ENCODE measurements around the gene ABHD12B. TPM values are rescaled to one million over a fixed set of nuclear protein-coding genes. Genes with fewer than 3 reads are reported as not detected.
A peak's percentile ranks its signal among the peaks of the same experiment; 100 is the strongest.

The ABHD12B gene, protein sequence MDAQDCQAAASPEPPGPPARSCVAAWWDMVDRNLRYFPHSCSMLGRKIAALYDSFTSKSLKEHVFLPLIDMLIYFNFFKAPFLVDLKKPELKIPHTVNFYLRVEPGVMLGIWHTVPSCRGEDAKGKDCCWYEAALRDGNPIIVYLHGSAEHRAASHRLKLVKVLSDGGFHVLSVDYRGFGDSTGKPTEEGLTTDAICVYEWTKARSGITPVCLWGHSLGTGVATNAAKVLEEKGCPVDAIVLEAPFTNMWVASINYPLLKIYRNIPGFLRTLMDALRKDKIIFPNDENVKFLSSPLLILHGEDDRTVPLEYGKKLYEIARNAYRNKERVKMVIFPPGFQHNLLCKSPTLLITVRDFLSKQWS
- total RNA-seq (2021; ENCODE audit: unreplicated experiment) (not detected), Bru-seq, nascent RNA (percentile 0 among the genes with signal in this experiment), BruChase-seq, experiment 1, labeled RNA remaining after a 2-hour chase (not detected), BruChase-seq, experiment 2, labeled RNA remaining after a 6-hour chase (not detected)
- polyA plus RNA-seq (2012; ENCODE audit: insufficient read length): not detected
- long read RNA-seq: 0 reads

- POLR2A ChIA-PET: no interaction called here
- intact Hi-C loops (cut with micrococcal nuclease; ENCODE audit: unreplicated experiment): no loop called here
- no peak within 1 kb of the TSS for H3K27ac ChIP-seq (ENCODE audit: low read length)
- H3K4me1 ChIP-seq (ENCODE audit: control insufficient read depth, insufficient read depth, low read length): no peaks in the 10 kb centered on the region
- H3K36me3 ChIP-seq (ENCODE audit: control insufficient read depth, insufficient read depth, low read length): no peaks in the 10 kb centered on the region
- peaks cover 18% of the 10 kb centered on the region for H3K27me3 ChIP-seq (ENCODE audit: control insufficient read depth, insufficient read depth, low read length)
- in situ Hi-C loops (cut with HindIII; ENCODE audit: low pct_unique_long_range_greater_than_20kb, low sequenced_read_pairs): no loop called here
- no peak within 1 kb of the TSS for H3K4me3 ChIP-seq (ENCODE audit: low read depth in 2 of 2, low read length in 2 of 2)
- no peak for DNase-seq (ENCODE audit: low read depth, low spot score)
- BruUV-seq (replicated peaks): no TSS peak
- CTCF ChIA-PET: interaction anchor here (1.2 kb wide), 1 partner anchor 12 kb away, joined by 3 read pairs; no protein-coding TSS in a partner anchor
- ATAC-seq: peak; percentile 60
- H3K9me3 ChIP-seq (ENCODE audit: control insufficient read depth, insufficient read depth, low read depth, low read length): no peaks in the 10 kb centered on the region
- no peak for TF ChIP-seq POLR2AphosphoS5 (IDR thresholded peaks at IDR 0.05; ENCODE audit: low read depth, low read length)
- no peak for TF ChIP-seq REST (IDR thresholded peaks at IDR 0.05; ENCODE audit: insufficient read depth in 1 of 2, low read depth in 2 of 2, low read length in 1 of 2)
- TF ChIP-seq TCF7L2 (IDR thresholded peaks at IDR 0.05; ENCODE audit: low read depth, low read length): no peak
- no peak for TF ChIP-seq SIN3A (IDR thresholded peaks at IDR 0.05; ENCODE audit: borderline replicate concordance, insufficient read depth, low read depth, low read length)
- no peak for TF ChIP-seq CTCF (IDR thresholded peaks at IDR 0.05)
These were observed at the start of gene ABHD12B for GRCh38 chr14:50871914-50872732. ABHD12B (plus strand) TSS chr14:50872053; CDS start chr14:50872175, 122 bp downstream.

DNA sequence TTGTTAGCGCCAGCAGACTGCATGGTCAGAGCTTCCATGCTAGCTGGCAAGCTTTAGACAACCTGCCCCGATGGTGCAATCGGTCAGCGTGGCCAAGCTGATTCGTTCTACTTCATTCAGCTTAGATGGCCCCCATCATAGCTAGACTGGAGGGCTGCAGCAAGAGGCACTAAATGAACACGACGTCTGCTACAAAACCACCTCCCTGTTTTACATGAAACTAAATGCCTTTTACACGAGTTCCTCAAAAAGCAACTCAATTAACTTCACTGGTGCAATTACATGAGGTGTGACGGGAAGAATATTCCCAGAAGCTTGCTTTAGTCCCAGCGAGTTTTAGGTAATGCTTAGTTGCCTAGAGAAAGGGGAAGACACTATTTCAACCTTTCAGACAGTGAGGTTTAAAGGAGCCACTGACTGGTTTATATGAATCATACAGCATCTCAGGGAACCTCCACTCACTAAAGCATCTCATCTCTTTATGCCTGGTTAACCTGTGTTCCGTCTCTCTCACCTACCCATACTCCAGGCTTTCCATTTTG is 49.3 kb upstream of the ABHD12B start:
- intact Hi-C loops (cut with micrococcal nuclease; ENCODE audit: unreplicated experiment): no loop called here
- DNase-seq (ENCODE audit: low read depth, low spot score) (no peak), ATAC-seq (no peak)
- ChIA-PET CTCF (interaction anchor here (0.7 kb wide), 1 partner anchor 401 kb away, joined by 4 read pairs; no protein-coding TSS in a partner anchor), POLR2A (interaction anchor here (0.6 kb wide), 1 partner anchor 641 kb away, joined by 8 read pairs; no protein-coding TSS in a partner anchor)
- no peak for TF ChIP-seq REST (IDR thresholded peaks at IDR 0.05; ENCODE audit: insufficient read depth in 1 of 2, low read depth in 2 of 2, low read length in 1 of 2)
- TF ChIP-seq CTCF (IDR thresholded peaks at IDR 0.05): no peak
- no peak for TF ChIP-seq SIN3A (IDR thresholded peaks at IDR 0.05; ENCODE audit: borderline replicate concordance, insufficient read depth, low read depth, low read length)
- TF ChIP-seq TCF7L2 (IDR thresholded peaks at IDR 0.05; ENCODE audit: low read depth, low read length): no peak
- Histone ChIP-seq H3K27ac (ENCODE audit: low read length) (no peak overlapping the region), H3K9me3 (ENCODE audit: control insufficient read depth, insufficient read depth, low read depth, low read length) (no peaks in the 10 kb centered on the region), H3K27me3 (ENCODE audit: control insufficient read depth, insufficient read depth, low read length) (no peaks in the 10 kb centered on the region), H3K4me1 (ENCODE audit: control insufficient read depth, insufficient read depth, low read length) (peaks cover 9% of the 10 kb centered on the region; the same call in 1 of the 2 replicates), H3K4me3 (ENCODE audit: low read depth in 2 of 2, low read length in 2 of 2) (no peak overlapping the region), H3K36me3 (ENCODE audit: control insufficient read depth, insufficient read depth, low read length) (no peaks in the 10 kb centered on the region)
- in situ Hi-C loops (cut with HindIII; ENCODE audit: low pct_unique_long_range_greater_than_20kb, low sequenced_read_pairs): no loop called here
- BruUV-seq (replicated peaks): no TSS peak

Measured in Panc1 (cell line).